HG03139 (cell line): ENCODE results near the gene BCL2L13.
A peak's percentile ranks its signal among the peaks of the same experiment; 100 is the strongest.
"Not testable (repeated sequence)": the region's sequence is repeated elsewhere in the genome, so short reads cannot be mapped to it uniquely, and the experiment has no call there.

ENCODE experiments used
- ATAC-seq: cut with Tn5 transposase; IDR thresholded peaks from one replicate; pipeline ENCODE4 v1.9.1; 2021; ENCODE audit not compliant: unreplicated experiment

The BCL2L13 gene

DNA sequence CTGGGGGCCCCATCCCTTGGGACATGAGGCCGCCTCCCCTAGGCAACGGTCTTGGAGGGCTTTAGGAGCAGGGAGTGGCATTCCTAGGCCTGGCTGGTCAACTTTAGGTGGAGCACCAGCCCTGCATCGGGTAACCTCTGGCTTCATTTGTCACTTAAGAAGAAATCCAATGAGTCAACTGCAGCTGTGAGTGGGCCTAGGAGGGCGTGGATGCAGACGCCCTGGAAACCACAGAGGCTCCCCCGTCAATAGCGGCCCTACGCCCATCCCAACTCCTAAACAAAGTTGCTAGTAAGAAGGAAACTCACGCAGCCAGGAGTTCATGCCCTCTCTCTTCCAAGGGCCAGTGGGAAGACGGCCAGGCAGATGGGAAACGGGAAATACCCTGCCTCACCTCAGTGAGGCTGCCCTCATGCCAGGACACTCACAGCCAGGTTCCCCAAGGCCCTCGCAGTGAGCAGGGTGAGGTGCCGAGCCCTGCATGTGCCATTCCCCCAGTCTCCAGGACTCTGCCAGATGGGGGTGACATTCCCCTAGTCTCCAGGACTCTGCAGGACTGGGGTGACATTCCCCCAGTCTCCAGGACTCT lies 114.9 kb downstream of the BCL2L13 start:
- ATAC-seq = no peak

DNA sequence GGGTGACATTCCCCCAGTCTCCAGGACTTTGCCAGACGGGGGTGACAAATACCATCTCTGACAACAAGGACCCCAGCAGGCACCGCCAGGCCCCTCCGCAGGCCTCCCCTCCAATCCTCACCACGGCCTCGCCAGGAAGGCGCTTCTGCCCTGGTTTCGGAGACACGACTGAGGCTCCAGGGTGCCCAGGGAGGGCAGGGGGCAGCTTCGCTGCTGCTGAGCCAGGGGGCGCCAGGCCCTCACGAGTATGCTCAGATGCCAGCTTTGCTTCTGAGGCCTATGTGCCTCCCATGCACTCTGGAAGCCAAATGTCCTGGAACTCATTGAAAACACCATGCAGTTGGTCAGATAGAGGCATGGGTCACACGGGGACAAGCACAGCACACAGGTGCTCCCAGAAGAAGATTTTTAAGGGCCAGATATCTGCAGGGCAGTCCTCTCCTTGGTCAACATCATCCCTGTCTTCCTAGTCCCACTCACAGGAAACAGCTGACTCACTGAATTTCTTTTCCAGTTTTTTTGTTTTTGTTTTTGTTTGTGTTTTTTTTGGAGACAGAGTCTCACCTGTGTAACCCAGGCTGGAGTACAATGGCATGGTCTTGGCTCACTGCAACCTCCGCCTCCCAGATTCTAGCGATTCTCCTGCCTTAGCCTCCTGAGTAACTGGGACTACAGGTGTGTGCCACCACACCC lies 115.8 kb downstream of the BCL2L13 start:
- ATAC-seq = no peak

DNA sequence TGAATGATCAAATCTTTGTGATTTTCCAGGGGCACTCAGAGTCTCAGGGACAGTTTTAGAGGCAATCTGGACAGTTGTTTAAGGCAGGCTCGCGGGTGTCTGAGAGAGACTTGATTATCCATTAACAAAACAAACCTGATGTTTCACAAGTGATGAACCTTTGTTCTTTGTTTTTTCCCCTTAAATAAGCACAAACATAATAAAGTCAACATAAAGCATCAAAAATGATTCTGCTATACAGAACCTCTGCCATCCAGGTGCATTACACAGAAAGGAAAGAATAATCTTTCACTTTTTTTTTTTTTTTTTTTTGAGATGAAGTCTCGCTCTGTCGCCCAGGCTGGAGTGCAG lies 122.6 kb downstream of the BCL2L13 start:
- no peak for ATAC-seq

GRCh38 chr22:17763442-17763841 lies 124.9 kb downstream of the BCL2L13 start:
- not testable (repeated sequence) for ATAC-seq

GRCh38 chr22:17764036-17764435 lies 125.5 kb downstream of the BCL2L13 start:
- no peak for ATAC-seq

- ATAC-seq = not testable (repeated sequence)
Observed at GRCh38 chr22:17764852-17765251, 126.3 kb downstream of the BCL2L13 start.

DNA sequence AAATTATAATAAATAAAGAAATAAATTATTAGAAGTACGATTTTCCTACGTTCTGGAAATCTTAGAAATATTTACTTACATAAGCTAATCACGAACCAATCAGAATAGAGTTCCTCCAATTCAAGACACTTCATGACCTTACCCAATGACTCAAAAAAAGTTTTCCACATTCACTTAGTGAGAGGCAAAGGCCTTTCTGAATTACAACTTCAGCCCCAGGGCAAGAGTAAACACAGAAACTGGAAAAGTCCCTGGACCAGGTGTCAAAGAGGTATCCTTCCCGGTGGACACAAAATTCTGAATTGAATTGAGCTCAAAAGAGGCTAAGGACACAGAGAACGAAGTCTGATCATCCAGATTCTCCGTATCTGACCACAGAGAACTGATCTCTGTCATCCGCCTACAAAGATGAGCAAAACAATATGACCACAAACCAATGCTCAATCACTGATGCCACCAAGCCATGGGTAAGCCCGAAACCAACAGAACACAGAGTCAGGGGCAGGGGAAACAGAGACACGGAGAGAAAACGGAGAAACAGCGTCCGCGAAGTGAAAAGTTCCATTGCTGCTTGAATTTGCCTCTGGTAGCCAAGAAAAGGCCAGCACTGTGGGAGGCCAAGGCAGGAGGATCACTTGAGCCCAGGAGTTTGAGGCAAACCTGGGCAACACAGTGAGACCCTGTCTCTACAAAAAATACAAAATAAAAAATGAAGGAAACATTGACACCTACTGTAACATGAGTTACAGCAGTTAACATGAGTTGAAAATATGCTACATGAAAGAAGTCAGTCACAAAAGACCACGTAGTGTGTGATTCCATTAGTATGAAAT lies 128.9 kb downstream of the BCL2L13 start:
- peak; percentile 66 for ATAC-seq

GRCh38 chr22:17769013-17769715 lies 130.6 kb downstream of the BCL2L13 start:
- no peak for ATAC-seq

DNA sequence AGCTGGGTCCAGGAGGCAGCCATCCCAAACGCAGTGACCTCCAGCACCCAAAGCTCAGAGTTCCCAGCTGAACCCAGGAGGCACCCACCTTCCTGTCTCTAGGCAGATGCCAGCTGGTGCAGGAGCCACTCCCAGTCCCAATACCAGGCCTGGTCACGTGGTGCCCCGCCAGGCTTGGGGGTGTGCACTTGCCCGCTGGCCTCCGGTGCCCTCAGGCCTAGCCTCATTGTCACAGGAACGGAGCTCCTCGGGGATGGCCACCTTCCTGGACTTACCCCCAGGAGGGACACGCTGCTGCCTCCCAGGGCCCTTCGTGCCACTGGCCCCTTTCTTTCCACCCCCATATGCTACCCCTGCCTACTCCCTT lies 131.1 kb downstream of the BCL2L13 start:
- no peak for ATAC-seq

- no peak for ATAC-seq
Observed at GRCh38 chr22:17770180-17771077, 131.9 kb downstream of the BCL2L13 start.

DNA sequence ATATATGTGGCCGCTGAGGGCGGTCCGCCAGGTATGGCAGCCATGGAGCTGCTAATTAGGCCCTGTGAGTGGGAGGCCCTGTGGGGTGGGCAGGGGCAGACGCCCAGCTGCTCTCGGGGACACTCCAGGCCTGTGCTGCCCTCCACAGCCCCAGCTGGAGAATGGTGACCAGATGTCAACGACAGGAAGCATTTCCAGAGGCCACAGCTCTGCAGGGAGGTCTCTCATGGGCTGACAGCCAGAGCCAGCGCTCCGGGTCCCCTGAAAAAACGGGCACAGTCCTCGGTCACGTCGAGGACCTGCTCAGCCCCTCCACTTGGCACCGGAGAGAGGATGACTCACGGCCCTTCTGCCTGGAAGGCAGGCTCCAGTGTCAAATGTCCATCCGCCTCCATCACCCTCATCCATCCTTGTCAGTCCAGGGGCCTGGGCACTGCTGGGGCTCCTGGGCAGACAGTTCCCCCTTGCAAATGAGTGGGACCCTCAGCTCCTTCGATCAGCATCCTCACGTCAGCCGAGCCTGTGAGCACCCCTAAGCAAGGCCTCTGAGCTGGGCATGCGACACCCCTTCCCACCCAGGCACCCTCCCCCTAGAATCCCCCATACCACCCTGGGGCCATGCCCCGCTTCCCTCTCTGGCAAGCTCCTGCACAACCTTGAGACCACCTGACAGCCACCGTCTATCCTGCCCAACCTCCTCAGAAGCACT lies 133.8 kb downstream of the BCL2L13 start:
- no peak for ATAC-seq

- no peak for ATAC-seq
Observed at GRCh38 chr22:17772958-17773605, 134.5 kb downstream of the BCL2L13 start.

DNA sequence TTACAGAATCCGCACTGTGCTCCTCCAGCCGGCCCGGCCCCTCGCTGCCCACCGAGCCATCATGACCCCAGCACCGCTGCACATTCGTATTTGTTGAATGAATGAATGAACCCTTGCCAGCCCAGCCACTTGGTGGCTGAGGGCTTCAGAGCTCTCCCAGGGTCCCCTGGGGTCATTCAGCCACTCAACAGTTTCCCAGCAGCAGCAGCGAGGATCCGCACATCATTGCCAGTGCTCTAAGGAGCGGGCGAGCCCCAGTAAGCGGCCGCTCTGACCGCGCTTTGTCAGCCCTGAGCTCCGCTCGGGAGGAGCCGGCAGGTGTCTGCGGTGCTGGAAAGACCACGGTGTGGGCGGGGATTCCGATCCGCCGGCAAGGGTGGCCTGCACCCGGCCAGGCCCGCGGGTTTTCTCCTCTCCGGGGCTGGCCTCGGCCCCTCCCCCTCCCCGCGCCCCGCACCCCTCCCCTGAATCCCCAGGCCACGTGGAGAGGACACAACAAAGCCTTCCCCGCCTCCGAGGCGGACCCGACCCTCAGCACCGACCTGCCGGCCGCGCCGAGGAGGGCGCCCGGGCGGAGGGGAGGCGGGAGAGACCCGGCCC lies 135.1 kb downstream of the BCL2L13 start:
- ATAC-seq = no peak

DNA sequence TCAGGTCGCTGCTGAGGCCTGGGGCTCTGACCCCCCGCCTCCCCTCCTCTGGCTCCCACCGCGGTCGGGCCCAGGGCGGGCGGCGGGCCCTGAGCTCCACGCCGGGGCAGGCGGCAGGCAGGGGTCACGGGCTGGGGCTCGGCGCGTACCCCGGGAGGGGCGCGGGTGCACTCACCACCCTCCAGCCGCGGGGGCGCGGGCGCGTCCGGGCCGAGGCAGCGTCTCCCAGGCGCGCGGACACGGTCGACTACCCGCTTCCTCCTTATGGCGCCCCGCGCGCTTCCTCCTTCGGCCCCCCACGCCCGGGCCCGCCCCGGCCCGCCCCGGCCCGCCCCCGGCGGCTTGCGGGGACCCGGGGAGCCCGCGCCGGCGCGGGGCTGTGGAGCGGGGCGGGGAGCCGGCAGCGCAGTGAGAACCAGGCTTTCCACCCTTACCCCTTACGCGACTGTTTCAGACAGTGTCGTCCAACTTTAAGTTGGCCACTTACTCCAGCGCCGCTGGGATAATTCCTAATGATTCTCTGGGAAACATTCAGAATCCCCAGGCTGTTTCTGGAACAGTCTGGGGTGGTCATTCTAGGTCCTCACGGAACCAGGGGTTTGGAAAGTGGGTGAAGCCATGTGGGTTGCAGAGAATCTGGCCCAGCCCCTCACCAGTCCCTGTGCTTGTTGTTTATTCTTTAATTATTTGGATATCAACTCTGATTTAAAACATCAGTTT lies 135.8 kb downstream of the BCL2L13 start, which contains the start of gene BID:
Gene BID, minus strand, starts transcription at position 264 of the 720 bp plus-strand sequence. CDS start 24,353 bp downstream, outside the sequence.
- ATAC-seq = no peak

DNA sequence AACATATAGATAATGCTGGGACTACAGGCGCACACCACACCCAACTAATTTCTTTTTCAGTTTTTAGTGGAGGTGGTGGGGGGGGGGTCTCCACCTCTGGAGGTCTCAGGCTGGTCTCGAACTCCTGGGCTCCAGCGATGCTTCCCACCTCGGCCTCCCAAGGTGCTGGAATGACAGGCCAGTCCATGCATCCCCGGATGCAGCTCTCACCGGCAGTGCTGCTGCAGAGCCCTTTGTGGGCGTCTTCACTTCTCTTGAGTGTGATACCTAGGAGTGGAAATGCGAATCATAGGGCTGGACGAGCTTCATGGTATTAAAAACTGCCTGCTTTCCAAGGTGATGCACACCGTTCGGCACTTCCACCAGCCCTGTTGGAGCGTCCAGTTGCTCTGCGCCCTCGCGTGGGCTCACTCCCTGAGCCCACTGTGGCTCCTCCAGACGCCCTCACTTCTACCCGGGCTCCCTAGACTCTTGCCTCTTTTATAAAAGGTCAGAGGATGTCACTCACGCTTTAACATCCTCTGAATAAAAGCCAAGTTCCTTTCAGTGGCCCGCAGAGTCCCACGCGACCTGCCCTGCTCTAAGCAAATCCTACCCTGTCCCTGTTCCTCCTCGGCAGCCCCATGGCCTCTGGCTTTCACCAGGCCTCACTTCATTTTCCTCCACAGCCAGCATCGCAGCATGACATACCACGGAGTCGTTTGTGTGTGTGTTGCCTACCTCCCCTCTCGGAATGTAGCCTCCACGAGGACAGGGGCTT lies 136.5 kb downstream of the BCL2L13 start:
- no peak for ATAC-seq

- no peak for ATAC-seq
Observed at GRCh38 chr22:17775781-17776465, 137.4 kb downstream of the BCL2L13 start.
